C4-2B (cell line): Measurements from ENCODE around the gene DHDH.

ENCODE experiments used
- ZFX ChIP-seq: fragments of 450-650 bp; IDR thresholded peaks from 2 replicates; pipeline ENCODE4 v1.6.1; 2017
- TF ChIP-seq, protein P1 (sequence below): fragments of 450-650 bp; conservative IDR thresholded peaks from 2 replicates; pipeline ENCODE4 v1.5.1; 2017; ENCODE audit warnings: mild to moderate bottlenecking

GRCh38 chr19:48958006-48958405 lies 24.5 kb downstream of the DHDH start:
- TF ChIP-seq, protein P1, sequence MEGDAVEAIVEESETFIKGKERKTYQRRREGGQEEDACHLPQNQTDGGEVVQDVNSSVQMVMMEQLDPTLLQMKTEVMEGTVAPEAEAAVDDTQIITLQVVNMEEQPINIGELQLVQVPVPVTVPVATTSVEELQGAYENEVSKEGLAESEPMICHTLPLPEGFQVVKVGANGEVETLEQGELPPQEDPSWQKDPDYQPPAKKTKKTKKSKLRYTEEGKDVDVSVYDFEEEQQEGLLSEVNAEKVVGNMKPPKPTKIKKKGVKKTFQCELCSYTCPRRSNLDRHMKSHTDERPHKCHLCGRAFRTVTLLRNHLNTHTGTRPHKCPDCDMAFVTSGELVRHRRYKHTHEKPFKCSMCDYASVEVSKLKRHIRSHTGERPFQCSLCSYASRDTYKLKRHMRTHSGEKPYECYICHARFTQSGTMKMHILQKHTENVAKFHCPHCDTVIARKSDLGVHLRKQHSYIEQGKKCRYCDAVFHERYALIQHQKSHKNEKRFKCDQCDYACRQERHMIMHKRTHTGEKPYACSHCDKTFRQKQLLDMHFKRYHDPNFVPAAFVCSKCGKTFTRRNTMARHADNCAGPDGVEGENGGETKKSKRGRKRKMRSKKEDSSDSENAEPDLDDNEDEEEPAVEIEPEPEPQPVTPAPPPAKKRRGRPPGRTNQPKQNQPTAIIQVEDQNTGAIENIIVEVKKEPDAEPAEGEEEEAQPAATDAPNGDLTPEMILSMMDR: no peak
- TF ChIP-seq ZFX: no peak
